Epithelial cell of esophagus (primary cell): ENCODE results near the gene HIPK3.
"Not testable (repeated sequence)": the region's sequence is repeated elsewhere in the genome, so short reads cannot be mapped to it uniquely, and the experiment has no call there.

Experiments
- DNase-seq: peaks from one replicate; pipeline ENCODE4 v3.0.0; 2010; ENCODE audit warnings: low read depth
- H3K4me3 ChIP-seq: 2 replicates; pipeline ENCODE4 v1.5.1; 2011; ENCODE audit warnings: mild to moderate bottlenecking, low read length, control low read depth
- CTCF ChIP-seq: IDR thresholded peaks from 2 replicates; pipeline ENCODE4 v1.5.1; 2011; ENCODE audit warnings: low read depth, mild to moderate bottlenecking, low read length, control low read depth, inconsistent platforms; ENCODE audit not compliant: insufficient read depth; ENCODE audit errors: missing control alignments

The HIPK3 gene

GRCh38 chr11:33291004-33291777 lies 34.0 kb downstream of the HIPK3 start:
- no peak for TF ChIP-seq CTCF
- no peak for DNase-seq
- no peak overlapping the region for H3K4me3 ChIP-seq

- no peak for TF ChIP-seq CTCF
- DNase-seq = no peak
- H3K4me3 ChIP-seq = no peak overlapping the region
Measured at GRCh38 chr11:33292311-33292710, 35.1 kb downstream of the HIPK3 start.

- no peak for TF ChIP-seq CTCF
- no peak overlapping the region for H3K4me3 ChIP-seq
- DNase-seq = no peak
Measured at GRCh38 chr11:33294224-33294623, 37.0 kb downstream of the HIPK3 start.

- DNase-seq = no peak
- TF ChIP-seq CTCF = no peak
- no peak overlapping the region for H3K4me3 ChIP-seq
Measured at GRCh38 chr11:33294797-33295196, 37.6 kb downstream of the HIPK3 start.

GRCh38 chr11:33296695-33297094 lies 39.5 kb downstream of the HIPK3 start:
- TF ChIP-seq CTCF = no peak
- DNase-seq = no peak
- no peak overlapping the region for H3K4me3 ChIP-seq

GRCh38 chr11:33303541-33303940 lies 46.4 kb downstream of the HIPK3 start:
- H3K4me3 ChIP-seq = no peak overlapping the region
- DNase-seq = no peak
- no peak for TF ChIP-seq CTCF

- DNase-seq, H3K4me3 ChIP-seq: not testable (repeated sequence)
Measured at GRCh38 chr11:33306821-33307220, 49.6 kb downstream of the HIPK3 start.
